H9 (cell line): ENCODE results near the gene DDOST. TPM values are rescaled to one million over a fixed set of nuclear protein-coding genes. Genes with fewer than 3 reads are reported as not detected.

ENCODE experiments used
- DNase-seq: peaks from one replicate; pipeline ENCODE4 v3.0.0-alpha.2; 2017
- H2AFZ ChIP-seq: one replicate; pipeline ENCODE4 v1.6.1; 2013; ENCODE audit warnings: mild to moderate bottlenecking, low read length, control low read depth, moderate library complexity
- H2AK5ac ChIP-seq: 2 replicates; pipeline ENCODE4 v1.6.1; 2013; ENCODE audit warnings: low read length, control low read depth, mixed read lengths; ENCODE audit not compliant: insufficient read length
- H2BK120ac ChIP-seq: one replicate; pipeline ENCODE4 v1.6.1; 2013; ENCODE audit warnings: low read depth, mild to moderate bottlenecking, low read length, control low read depth, inconsistent platforms; ENCODE audit not compliant: poor library complexity, severe bottlenecking
- H2BK12ac ChIP-seq: 2 replicates; pipeline ENCODE4 v1.6.1; 2013; ENCODE audit warnings: low read length, control low read depth, mixed read lengths, low read depth; ENCODE audit not compliant: insufficient read length
- H2BK15ac ChIP-seq: 2 replicates; pipeline ENCODE4 v1.6.1; 2013; ENCODE audit warnings: low read depth, low read length, control low read depth
- H2BK20ac ChIP-seq: one replicate; pipeline ENCODE4 v1.6.1; 2013; ENCODE audit warnings: low read depth, mild to moderate bottlenecking, low read length, control low read depth, inconsistent platforms; ENCODE audit not compliant: poor library complexity, severe bottlenecking
- H2BK5ac ChIP-seq: 2 replicates; pipeline ENCODE4 v1.6.1; 2013; ENCODE audit warnings: low read length, control low read depth, mixed read lengths; ENCODE audit not compliant: insufficient read length
- H3K14ac ChIP-seq: 2 replicates; pipeline ENCODE4 v1.6.1; 2013; ENCODE audit warnings: low read length, control low read depth; ENCODE audit not compliant: insufficient read depth
- H3K18ac ChIP-seq: 2 replicates; pipeline ENCODE4 v1.6.1; 2013; ENCODE audit warnings: low read depth, mild to moderate bottlenecking, mixed read lengths, low read length, control low read depth; ENCODE audit not compliant: insufficient read length
- H3K23ac ChIP-seq: 2 replicates; pipeline ENCODE4 v1.6.1; 2013; ENCODE audit warnings: low read length, control low read depth, mixed read lengths, low read depth; ENCODE audit not compliant: insufficient read length
- H3K23me2 ChIP-seq: 2 replicates; pipeline ENCODE4 v1.6.1; 2013; ENCODE audit warnings: low read depth, mild to moderate bottlenecking, mixed read lengths, low read length, control low read depth; ENCODE audit not compliant: insufficient read length, poor library complexity, severe bottlenecking
- H3K27ac ChIP-seq: 2 replicates; pipeline ENCODE4 v1.5.1; 2013; ENCODE audit warnings: low read length, control low read depth, mixed read lengths, low read depth; ENCODE audit not compliant: insufficient read length
- H3K27me3 ChIP-seq: 2 replicates; pipeline ENCODE4 v1.6.1; 2013; ENCODE audit warnings: low read length, control low read depth, inconsistent platforms; ENCODE audit not compliant: insufficient read depth
- H3K4ac ChIP-seq: 2 replicates; pipeline ENCODE4 v1.6.1; 2013; ENCODE audit warnings: low read depth, mild to moderate bottlenecking, control low read depth, inconsistent platforms, low read length, moderate library complexity
- H3K4me1 ChIP-seq: 2 replicates; pipeline ENCODE4 v1.6.1; 2013; ENCODE audit warnings: low read length, control low read depth, inconsistent platforms; ENCODE audit not compliant: insufficient read depth
- H3K4me2 ChIP-seq: 2 replicates; pipeline ENCODE4 v1.6.1; 2013; ENCODE audit warnings: low read length, control low read depth, mixed read lengths; ENCODE audit not compliant: insufficient read length, insufficient read depth
- H3K56ac ChIP-seq: 2 replicates; pipeline ENCODE4 v1.6.1; 2013; ENCODE audit warnings: low read depth, mild to moderate bottlenecking, mixed read lengths, low read length, control low read depth; ENCODE audit not compliant: insufficient read length
- H3K79me1 ChIP-seq: 2 replicates; pipeline ENCODE4 v1.6.1; 2013; ENCODE audit warnings: low read depth, mild to moderate bottlenecking, moderate library complexity, low read length, control low read depth, inconsistent platforms; ENCODE audit not compliant: insufficient read depth, poor library complexity, severe bottlenecking
- H3K79me2 ChIP-seq: 2 replicates; pipeline ENCODE4 v1.6.1; 2013; ENCODE audit warnings: low read length, control low read depth, inconsistent platforms; ENCODE audit not compliant: insufficient read depth
- H3K9ac ChIP-seq: 2 replicates; pipeline ENCODE4 v1.6.1; 2013; ENCODE audit warnings: low read length, control low read depth, mixed read lengths; ENCODE audit not compliant: insufficient read length; ENCODE audit errors: extremely low read depth
- H3K9me3 ChIP-seq: one replicate; pipeline ENCODE4 v1.6.1; 2013; ENCODE audit warnings: low read depth, low read length, inconsistent platforms; ENCODE audit not compliant: control insufficient read depth
- H3T11ph ChIP-seq: one replicate; pipeline ENCODE4 v1.6.1; 2013; ENCODE audit warnings: mild to moderate bottlenecking, low read length, control low read depth, inconsistent platforms
- H4K20me1 ChIP-seq: one replicate; pipeline ENCODE4 v1.6.1; 2013; ENCODE audit not compliant: control insufficient read depth, insufficient read length, insufficient read depth
- H4K5ac ChIP-seq: 2 replicates; pipeline ENCODE4 v1.6.1; 2013; ENCODE audit warnings: low read depth, mild to moderate bottlenecking, mixed read lengths, low read length, control low read depth; ENCODE audit not compliant: insufficient read length
- H4K8ac ChIP-seq: replicated peaks from 2 replicates; pipeline ENCODE4 v1.6.1; 2013; ENCODE audit warnings: low read length, control low read depth, mixed read lengths, low read depth; ENCODE audit not compliant: insufficient read length
- H4K91ac ChIP-seq: 2 replicates; pipeline ENCODE4 v1.6.1; 2013; ENCODE audit warnings: low read depth, mild to moderate bottlenecking, moderate library complexity, mixed read lengths, low read length, control low read depth; ENCODE audit not compliant: insufficient read length
- H3K27ac Mint-ChIP-seq, 3 experiments: 2 replicates in 2 of 3; 3 replicates in 1 of 3; pipeline ENCODE4 v1.8.0; 2020 to 2021; ENCODE audit warnings: mixed read lengths in 3 of 3, mild to moderate bottlenecking in 1 of 3, moderate library complexity in 1 of 3
- H3K27me3 Mint-ChIP-seq: 2 replicates; pipeline ENCODE4 v1.8.0; 2021; ENCODE audit warnings: low read depth, mild to moderate bottlenecking, moderate library complexity, mixed read lengths
- H3K36me3 Mint-ChIP-seq, 3 experiments: 2 replicates in 2 of 3; 3 replicates in 1 of 3; pipeline ENCODE4 v1.8.0; 2020 to 2021; ENCODE audit warnings: low read depth in 3 of 3, mixed read lengths in 3 of 3; ENCODE audit not compliant: insufficient read depth in 1 of 3
- H3K4me1 Mint-ChIP-seq, 2 experiments: 2 replicates each; pipeline ENCODE4 v1.8.0; 2020; ENCODE audit warnings: mixed read lengths in 2 of 2
- H3K4me3 Mint-ChIP-seq, 2 experiments: 2 replicates in 1 of 2; 3 replicates in 1 of 2; pipeline ENCODE4 v1.8.0; 2020 to 2021; ENCODE audit warnings: mild to moderate bottlenecking in 2 of 2, mixed read lengths in 2 of 2, moderate library complexity in 1 of 2
- H3K9me3 Mint-ChIP-seq, 2 experiments: 2 replicates in 1 of 2; 3 replicates in 1 of 2; pipeline ENCODE4 v1.8.0; 2020; ENCODE audit warnings: mild to moderate bottlenecking in 2 of 2, mixed read lengths in 2 of 2, moderate library complexity in 1 of 2
- WGBS: extraction: QIAGEN DNeasy Blood & Tissue Kit; methylation state at CpG from one replicate; pipeline ENCODE4 v1.1.7; 2013; ENCODE audit warnings: missing lambda C conversion rate, low lambda C conversion rate, mixed read lengths; ENCODE audit not compliant: insufficient read length; ENCODE audit errors: extremely low coverage; 5-methylcytosine and 5-hydroxymethylcytosine counted together
- total RNA-seq: library from RNA; stranded (reverse); gene quantifications from 2 replicates; pipeline ENCODE4 v1.2.1, GENCODE V29; 2021
- TF ChIP-seq, protein P1 (sequence below): fragments of 200-600 bp; sonication (generic); conservative IDR thresholded peaks from 3 replicates; pipeline ENCODE4 v1.8.0; 2021; ENCODE audit warnings: antibody characterized with exemption, mild to moderate bottlenecking

Gene DDOST
- total RNA-seq, 1 experiment from 2014 or later, result 255 TPM

DNA sequence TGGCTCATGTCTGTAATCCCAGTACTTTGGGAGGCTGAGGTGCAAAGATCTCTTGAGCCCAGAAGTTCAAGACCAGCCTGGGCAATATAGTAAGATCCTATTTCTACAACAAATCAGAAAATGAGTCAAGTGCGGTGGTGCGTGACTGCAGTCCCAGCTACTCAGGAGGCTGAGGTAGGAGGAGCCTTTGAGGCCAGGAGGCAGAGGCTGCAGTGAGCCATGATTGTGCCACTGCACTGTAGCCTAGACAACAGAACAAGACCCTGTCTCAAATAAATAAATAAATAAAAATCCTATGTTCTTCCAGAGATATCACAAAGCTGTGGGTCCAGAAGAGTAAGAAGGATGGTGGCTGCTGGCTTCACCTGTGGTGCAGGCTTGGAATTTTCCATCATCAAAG, 50.2 kb downstream of the DDOST start:
- Histone ChIP-seq H3K23me2 (no peaks in the 10 kb centered on the region), H3K56ac (no peak overlapping the region), H3K9me3 (no peaks in the 10 kb centered on the region), H3K4me2 (no peak overlapping the region), H3K27me3 (no peaks in the 10 kb centered on the region), H3K4ac (no peak overlapping the region), H2BK15ac (no peak overlapping the region), H2BK12ac (no peak overlapping the region), H4K8ac (no peak overlapping the region), H4K5ac (no peak overlapping the region), H3K27ac (no peak overlapping the region), H3K79me2 (no peaks in the 10 kb centered on the region), H2AFZ (no peak overlapping the region), H2BK5ac (no peak overlapping the region), H3K9ac (no peak overlapping the region), H3K18ac (no peak overlapping the region), H3K79me1 (no peaks in the 10 kb centered on the region), H3K4me1 (peaks cover 5% of the 10 kb centered on the region; the same call in 1 of the 2 replicates), H3K23ac (no peak overlapping the region), H2AK5ac (no peak overlapping the region), H3T11ph (no peak overlapping the region), H4K91ac (no peak overlapping the region), H3K14ac (no peak overlapping the region), H2BK20ac (no peak overlapping the region), H2BK120ac (no peak overlapping the region), H4K20me1 (no peaks in the 10 kb centered on the region)
- Mint-ChIP-seq H3K9me3 (no peaks in the 10 kb centered on the region), H3K27ac (no peak overlapping the region), H3K27me3 (peaks cover 2% of the 10 kb centered on the region; the same call in 1 of the 2 replicates), H3K4me1 (peaks cover 28 to 36% of the 10 kb centered on the region in 2 experiments), H3K36me3 (no peaks in the 10 kb centered on the region), H3K4me3 (no peak overlapping the region)
- no CpG with 5 or more reads among the region's 2 CpGs for WGBS
- TF ChIP-seq, protein P1, sequence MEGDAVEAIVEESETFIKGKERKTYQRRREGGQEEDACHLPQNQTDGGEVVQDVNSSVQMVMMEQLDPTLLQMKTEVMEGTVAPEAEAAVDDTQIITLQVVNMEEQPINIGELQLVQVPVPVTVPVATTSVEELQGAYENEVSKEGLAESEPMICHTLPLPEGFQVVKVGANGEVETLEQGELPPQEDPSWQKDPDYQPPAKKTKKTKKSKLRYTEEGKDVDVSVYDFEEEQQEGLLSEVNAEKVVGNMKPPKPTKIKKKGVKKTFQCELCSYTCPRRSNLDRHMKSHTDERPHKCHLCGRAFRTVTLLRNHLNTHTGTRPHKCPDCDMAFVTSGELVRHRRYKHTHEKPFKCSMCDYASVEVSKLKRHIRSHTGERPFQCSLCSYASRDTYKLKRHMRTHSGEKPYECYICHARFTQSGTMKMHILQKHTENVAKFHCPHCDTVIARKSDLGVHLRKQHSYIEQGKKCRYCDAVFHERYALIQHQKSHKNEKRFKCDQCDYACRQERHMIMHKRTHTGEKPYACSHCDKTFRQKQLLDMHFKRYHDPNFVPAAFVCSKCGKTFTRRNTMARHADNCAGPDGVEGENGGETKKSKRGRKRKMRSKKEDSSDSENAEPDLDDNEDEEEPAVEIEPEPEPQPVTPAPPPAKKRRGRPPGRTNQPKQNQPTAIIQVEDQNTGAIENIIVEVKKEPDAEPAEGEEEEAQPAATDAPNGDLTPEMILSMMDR, result no peak
- no peak for DNase-seq
